ENCODE data around the gene ATF2. TPM values are rescaled to one million over a fixed set of nuclear protein-coding genes. Genes with fewer than 3 reads are reported as not detected.
A peak's percentile ranks its signal among the peaks of the same experiment; 100 is the strongest.
"Not testable (repeated sequence)": the region's sequence is repeated elsewhere in the genome, so short reads cannot be mapped to it uniquely, and the experiment has no call there.

The ATF2 gene
- total RNA-seq, 1 experiment from 2014 or later: 37.0 TPM

DNA sequence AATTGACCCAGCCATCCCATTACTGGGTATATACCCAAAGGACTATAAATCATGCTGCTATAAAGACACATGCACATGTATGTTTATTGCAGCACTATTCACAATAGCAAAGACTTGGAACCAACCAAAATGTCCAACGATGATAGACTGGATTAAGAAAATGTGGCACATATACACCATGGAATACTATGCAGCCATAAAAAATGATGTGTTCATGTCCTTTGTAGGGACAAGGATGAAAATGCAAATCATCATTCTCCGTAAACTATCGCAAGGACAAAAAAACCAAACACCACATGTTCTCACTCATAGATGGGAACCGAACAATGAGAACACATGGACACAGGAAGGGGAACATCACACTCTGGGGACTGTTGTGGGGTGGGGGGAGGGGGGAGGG, 83.9 kb downstream of the ATF2 start:
- not testable (repeated sequence) for H3K4me3 ChIP-seq (ENCODE audit: insufficient read depth, low read depth, low read length); H3K36me3 ChIP-seq (replicated peaks; ENCODE audit: control insufficient read depth, insufficient read depth, low read length); H3K27me3 ChIP-seq (ENCODE audit: control insufficient read depth, insufficient read depth, low read length); DNase-seq

GRCh38 chr2:175080479-175080878, 87.5 kb downstream of the ATF2 start:
- H3K36me3 ChIP-seq (replicated peaks; ENCODE audit: control insufficient read depth, insufficient read depth, low read length): peaks cover 5% of the 10 kb centered on the region
- H3K4me3 ChIP-seq (ENCODE audit: insufficient read depth, low read depth, low read length): no peak overlapping the region
- DNase-seq: no peak

DNA sequence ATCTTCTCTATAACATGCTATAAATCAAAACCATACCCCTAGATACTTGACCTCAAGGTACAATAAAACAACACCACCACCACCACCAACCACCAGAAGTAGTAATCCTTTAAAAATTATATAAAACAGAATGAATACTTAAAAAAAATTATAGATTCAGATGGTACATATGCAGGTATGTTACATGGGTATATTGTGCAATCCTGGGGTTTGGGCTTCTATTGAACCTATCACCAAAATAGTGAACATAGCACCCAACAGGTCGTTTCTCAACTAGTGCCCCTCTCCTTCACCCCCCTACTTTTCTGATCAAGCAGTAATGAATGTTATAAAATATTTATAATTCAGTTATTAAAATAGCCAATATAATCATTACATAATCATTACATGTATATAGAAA, 91.7 kb downstream of the ATF2 start:
- DNase-seq: no peak
- Histone ChIP-seq H3K27me3 (ENCODE audit: control insufficient read depth, insufficient read depth, low read length) (no peaks in the 10 kb centered on the region), H3K36me3 (replicated peaks; ENCODE audit: control insufficient read depth, insufficient read depth, low read length) (peaks cover 2% of the 10 kb centered on the region; the same call in 1 of the 2 replicates), H3K4me3 (ENCODE audit: insufficient read depth, low read depth, low read length) (no peak overlapping the region)

More at GRCh38 chr2:175080479-175080878, 87.5 kb downstream of the ATF2 start:
- no peaks in the 10 kb centered on the region for H3K27me3 ChIP-seq (ENCODE audit: control insufficient read depth, insufficient read depth, low read length)

- Histone ChIP-seq H3K27me3 (ENCODE audit: control insufficient read depth, insufficient read depth, low read length) (no peaks in the 10 kb centered on the region), H3K36me3 (replicated peaks; ENCODE audit: control insufficient read depth, insufficient read depth, low read length) (no peaks in the 10 kb centered on the region; the same call in 1 of the 2 replicates), H3K4me3 (ENCODE audit: insufficient read depth, low read depth, low read length) (no peak overlapping the region)
- no peak for DNase-seq
Observed at GRCh38 chr2:175074478-175074877, 93.5 kb downstream of the ATF2 start.

DNA sequence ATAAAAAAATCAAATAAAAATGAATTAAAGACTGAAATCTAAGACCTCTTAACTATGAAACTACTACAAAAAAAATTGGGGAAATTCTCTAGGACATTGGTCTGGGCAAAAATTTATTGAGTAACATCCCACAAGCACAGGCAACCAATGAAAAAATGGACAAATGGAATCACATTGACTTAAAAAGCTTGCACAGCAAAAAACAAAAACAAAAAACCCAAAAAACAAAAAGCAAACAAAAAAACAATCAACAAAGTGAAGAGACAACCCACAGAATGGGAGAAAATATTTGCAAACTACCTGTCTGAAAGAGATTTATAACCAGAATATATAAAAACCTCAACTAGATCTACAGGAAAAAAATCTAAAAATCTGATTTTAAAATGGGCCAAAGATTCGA, 99.5 kb downstream of the ATF2 start:
- Histone ChIP-seq H3K36me3 (replicated peaks; ENCODE audit: control insufficient read depth, insufficient read depth, low read length) (no peaks in the 10 kb centered on the region; the same call in 1 of the 2 replicates), H3K4me3 (ENCODE audit: insufficient read depth, low read depth, low read length) (no peak overlapping the region), H3K27me3 (ENCODE audit: control insufficient read depth, insufficient read depth, low read length) (no peaks in the 10 kb centered on the region)
- DNase-seq: no peak

- no peaks in the 10 kb centered on the region for H3K36me3 ChIP-seq (replicated peaks; ENCODE audit: control insufficient read depth, insufficient read depth, low read length)
- H3K4me3 ChIP-seq (ENCODE audit: insufficient read depth, low read depth, low read length): no peak overlapping the region
- no peak for DNase-seq
- no peaks in the 10 kb centered on the region for H3K27me3 ChIP-seq (ENCODE audit: control insufficient read depth, insufficient read depth, low read length)
Observed at GRCh38 chr2:175066411-175066810, 101.6 kb downstream of the ATF2 start.

- H3K36me3 ChIP-seq (replicated peaks; ENCODE audit: control insufficient read depth, insufficient read depth, low read length): no peaks in the 10 kb centered on the region
- no peak for DNase-seq
Observed at GRCh38 chr2:175064797-175065196, 103.2 kb downstream of the ATF2 start.

DNA sequence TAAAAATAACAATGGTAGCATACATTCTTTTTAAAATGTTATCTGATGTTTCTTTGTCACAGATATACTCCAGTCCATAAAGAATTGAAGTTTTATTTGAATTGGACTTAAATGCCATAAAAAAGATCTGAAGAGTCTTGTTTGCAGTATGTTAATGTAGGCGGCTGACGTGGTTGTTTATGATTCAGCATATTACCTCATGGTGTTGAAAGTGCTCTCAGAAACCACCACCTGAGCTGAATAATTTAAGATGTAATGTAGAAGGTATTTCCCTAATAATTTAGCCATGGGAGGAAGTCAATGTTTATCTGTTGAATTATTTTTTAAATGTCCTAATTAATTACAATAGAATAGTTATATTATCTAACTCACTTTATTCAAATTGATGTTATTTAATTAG, 104.3 kb downstream of the ATF2 start:
- Histone ChIP-seq H3K4me3 (ENCODE audit: insufficient read depth, low read depth, low read length) (no peak overlapping the region), H3K36me3 (replicated peaks; ENCODE audit: control insufficient read depth, insufficient read depth, low read length) (no peaks in the 10 kb centered on the region), H3K27me3 (ENCODE audit: control insufficient read depth, insufficient read depth, low read length) (no peaks in the 10 kb centered on the region)
- no peak for DNase-seq

More at GRCh38 chr2:175064797-175065196, 103.2 kb downstream of the ATF2 start:
- no peak overlapping the region for H3K4me3 ChIP-seq (ENCODE audit: insufficient read depth, low read depth, low read length)
- H3K27me3 ChIP-seq (ENCODE audit: control insufficient read depth, insufficient read depth, low read length): no peaks in the 10 kb centered on the region

DNA sequence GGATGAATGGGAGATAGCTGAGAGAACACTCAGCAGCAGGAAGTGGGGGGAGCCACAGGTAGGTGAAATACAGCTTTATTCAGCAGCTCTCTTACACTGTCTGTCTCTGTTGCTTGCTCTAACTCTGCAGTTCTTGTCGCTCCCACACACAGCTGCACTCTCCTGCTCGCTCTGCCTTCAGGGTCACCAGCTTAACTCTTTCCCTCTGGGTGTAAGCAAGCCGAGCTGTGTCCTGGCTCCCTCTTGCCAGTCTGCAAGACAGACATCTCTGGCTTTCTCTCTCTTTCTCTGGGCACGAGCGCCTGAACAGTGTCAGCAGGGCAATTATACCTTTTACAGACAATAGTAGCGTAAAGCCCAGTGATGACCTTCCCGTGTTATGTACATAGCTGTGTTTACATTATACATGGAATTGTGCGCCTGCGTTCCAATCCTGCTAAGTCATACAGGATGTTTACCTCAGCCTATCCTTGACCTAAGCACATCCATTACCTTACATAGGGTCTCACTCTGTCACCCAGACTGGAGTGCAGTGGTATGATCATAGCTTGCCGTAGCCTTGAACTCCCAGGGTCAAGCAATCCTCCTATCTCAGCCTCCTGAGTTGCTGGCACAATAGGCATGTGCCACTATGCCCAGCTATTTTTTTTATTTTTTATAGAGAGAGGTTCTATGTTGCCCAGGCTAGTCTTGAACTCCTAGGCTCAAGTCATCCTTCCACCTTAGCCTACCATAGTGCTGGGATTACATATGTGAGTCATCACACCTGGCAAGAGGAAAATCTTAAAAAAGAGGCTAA, 105.0 kb downstream of the ATF2 start:
- no peaks in the 10 kb centered on the region for H3K27me3 ChIP-seq (ENCODE audit: control insufficient read depth, insufficient read depth, low read length)
- DNase-seq: no peak

DNA sequence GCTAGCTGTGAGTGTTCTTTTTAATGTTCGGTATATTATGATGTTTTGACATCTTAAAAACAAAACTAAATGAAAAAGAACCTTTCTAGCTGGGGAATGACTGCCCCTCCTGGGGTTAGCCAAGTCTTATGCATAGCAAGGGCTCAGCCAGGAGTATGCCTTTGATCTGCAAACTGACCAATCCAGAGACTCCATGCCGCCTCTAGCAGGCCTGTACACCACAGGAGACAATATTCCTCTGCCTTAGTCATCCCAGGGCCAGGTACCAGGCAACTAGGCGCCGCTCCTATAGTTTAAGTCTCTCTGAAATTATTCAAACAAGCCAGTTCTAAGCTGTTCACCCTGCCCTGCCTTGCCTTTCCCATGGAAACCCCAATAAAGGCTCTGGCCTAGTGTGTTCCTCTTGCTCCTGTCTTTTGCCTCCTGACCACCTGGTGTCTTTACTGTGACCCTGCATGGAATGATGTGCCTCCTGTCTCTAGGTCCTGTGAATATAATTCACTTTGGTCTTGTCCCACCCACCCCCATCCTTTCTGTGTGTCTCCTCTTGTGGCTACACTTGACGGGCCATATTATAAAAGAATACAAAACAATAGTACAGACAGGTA, 110.8 kb downstream of the ATF2 start:
- no peaks in the 10 kb centered on the region for H3K27me3 ChIP-seq (ENCODE audit: control insufficient read depth, insufficient read depth, low read length)
- peak; percentile 31 for DNase-seq
- no peaks in the 10 kb centered on the region for H3K36me3 ChIP-seq (replicated peaks; ENCODE audit: control insufficient read depth, insufficient read depth, low read length)
- H3K4me3 ChIP-seq (ENCODE audit: insufficient read depth, low read depth, low read length): no peak overlapping the region

More for the DNA sequence above, 105.0 kb downstream of the ATF2 start:
- Histone ChIP-seq H3K36me3 (replicated peaks; ENCODE audit: control insufficient read depth, insufficient read depth, low read length) (no peaks in the 10 kb centered on the region), H3K4me3 (ENCODE audit: insufficient read depth, low read depth, low read length) (no peak overlapping the region)

- no peaks in the 10 kb centered on the region for H3K36me3 ChIP-seq (replicated peaks; ENCODE audit: control insufficient read depth, insufficient read depth, low read length)
- no peak overlapping the region for H3K4me3 ChIP-seq (ENCODE audit: insufficient read depth, low read depth, low read length)
- H3K27me3 ChIP-seq (ENCODE audit: control insufficient read depth, insufficient read depth, low read length): no peaks in the 10 kb centered on the region
- no peak for DNase-seq
Observed at GRCh38 chr2:175055993-175056392, 112.0 kb downstream of the ATF2 start.

DNA sequence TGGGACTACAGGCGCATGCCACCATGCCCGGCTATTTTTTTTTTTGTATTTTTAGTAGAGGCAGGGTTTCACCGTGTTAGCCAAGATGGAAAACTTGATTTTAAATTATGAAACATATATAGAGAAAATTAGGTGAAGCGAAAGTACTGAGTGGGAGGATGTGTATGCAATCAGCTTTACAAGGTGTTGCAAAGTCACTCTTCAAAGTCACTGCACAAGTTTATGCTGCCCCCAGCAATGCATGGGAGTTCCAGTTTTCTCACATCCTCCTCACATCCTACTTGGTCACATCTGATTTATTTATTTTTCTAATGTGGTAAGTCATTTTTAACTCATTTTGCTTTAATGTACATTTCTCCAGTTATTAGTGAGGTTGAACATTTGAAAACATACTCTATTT, 113.7 kb downstream of the ATF2 start:
- no peaks in the 10 kb centered on the region for H3K36me3 ChIP-seq (replicated peaks; ENCODE audit: control insufficient read depth, insufficient read depth, low read length)
- no peak overlapping the region for H3K4me3 ChIP-seq (ENCODE audit: insufficient read depth, low read depth, low read length)
- no peak for DNase-seq
- H3K27me3 ChIP-seq (ENCODE audit: control insufficient read depth, insufficient read depth, low read length): no peaks in the 10 kb centered on the region

GRCh38 chr2:175049661-175050060, 118.3 kb downstream of the ATF2 start:
- DNase-seq: no peak
- no peaks in the 10 kb centered on the region for H3K27me3 ChIP-seq (ENCODE audit: control insufficient read depth, insufficient read depth, low read length)
- no peaks in the 10 kb centered on the region for H3K36me3 ChIP-seq (replicated peaks; ENCODE audit: control insufficient read depth, insufficient read depth, low read length)
- no peak overlapping the region for H3K4me3 ChIP-seq (ENCODE audit: insufficient read depth, low read depth, low read length)

DNA sequence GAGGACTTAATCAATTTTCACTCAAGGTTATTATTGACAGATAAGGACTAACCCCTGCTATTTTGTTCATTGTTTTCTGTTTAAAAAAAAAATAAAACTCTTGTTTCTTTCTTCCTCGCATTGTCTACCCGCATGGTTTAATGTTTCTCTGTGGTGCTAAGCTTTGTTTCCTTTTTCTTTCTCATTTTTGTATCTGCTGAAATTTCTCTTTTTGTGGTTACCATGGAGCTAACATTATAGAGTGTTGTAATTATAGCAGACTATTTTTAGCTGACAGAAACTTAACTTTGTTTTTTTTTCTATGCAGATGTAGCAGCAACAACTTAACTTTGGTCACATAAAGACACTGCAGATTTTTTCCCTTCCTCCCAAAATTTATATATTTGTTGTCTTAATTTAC, 119.7 kb downstream of the ATF2 start:
- DNase-seq: no peak

DNA sequence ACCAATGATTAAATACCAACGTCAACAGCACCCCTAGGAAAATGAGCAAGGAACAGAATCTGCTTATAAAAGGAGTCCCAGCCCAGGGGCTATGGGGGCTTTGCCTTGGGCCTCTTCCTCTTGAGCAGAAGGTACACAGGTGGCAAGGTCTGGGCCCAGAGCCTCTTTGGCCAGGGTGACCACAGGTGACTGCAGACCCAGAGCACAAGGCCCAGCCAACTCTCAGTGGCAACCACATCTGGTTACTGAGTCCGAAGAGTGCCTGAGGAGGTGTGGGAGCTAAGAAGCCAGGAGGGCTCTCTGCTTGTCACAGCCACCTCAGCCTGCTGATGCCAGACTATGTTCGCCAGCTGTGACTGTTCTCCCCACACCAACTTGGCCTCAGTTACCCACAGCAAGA, 128.5 kb downstream of the ATF2 start:
- Histone ChIP-seq H3K36me3 (replicated peaks; ENCODE audit: control insufficient read depth, insufficient read depth, low read length) (no peaks in the 10 kb centered on the region), H3K27me3 (ENCODE audit: control insufficient read depth, insufficient read depth, low read length) (no peaks in the 10 kb centered on the region), H3K4me3 (ENCODE audit: insufficient read depth, low read depth, low read length) (no peak overlapping the region)
- DNase-seq: no peak

More for the DNA sequence above, 119.7 kb downstream of the ATF2 start:
- no peak overlapping the region for H3K4me3 ChIP-seq (ENCODE audit: insufficient read depth, low read depth, low read length)
- H3K36me3 ChIP-seq (replicated peaks; ENCODE audit: control insufficient read depth, insufficient read depth, low read length): no peaks in the 10 kb centered on the region
- H3K27me3 ChIP-seq (ENCODE audit: control insufficient read depth, insufficient read depth, low read length): no peaks in the 10 kb centered on the region

Measured in H7 (cell line).